HepG2 (cell line): Measurements from ENCODE around the gene SRC. TPM values are rescaled to one million over a fixed set of nuclear protein-coding genes. Genes with fewer than 3 reads are reported as not detected.

Experiments
- ATAC-seq: fragments of 200-7000 bp; cut with Tn5 transposase; 3 replicates; pipeline ENCODE4 v1.9.1; 2020; ENCODE audit warnings: mild to moderate bottlenecking, moderate library complexity
- BruUV-seq: library from RNA; stranded (reverse); fragments of 400-500 nt; replicated peaks from 2 replicates; lab custom pipeline; 2021; lab: Mats Ljungman, UMichigan
- CTCF ChIA-PET: fragments of 300-600 bp; formaldehyde crosslinking; extraction: SDS; loops from one replicate; lab custom pipeline; 2021; ENCODE audit warnings: low total read pairs, inconsistent platforms, low intra/inter-chr PET ratio; lab: Yijun Ruan, JAX
- POLR2A ChIA-PET: fragments of 350-600 bp; sonication (Branson Sonifier 250); formaldehyde crosslinking; loops from one replicate; lab custom pipeline; 2020; ENCODE audit warnings: antibody characterized with exemption, inconsistent platforms; lab: Yijun Ruan, JAX
- DNase-seq: peaks from one replicate; pipeline ENCODE4 v3.0.0-alpha.2; 2015; ENCODE audit warnings: low spot score
- FAIRE-seq: peaks from 3 replicates; lab custom pipeline; 2011; peaks lifted over from hg19 to GRCh38; lab: Jason Lieb, UNC
- H2AFZ ChIP-seq: one replicate; pipeline ENCODE4 v1.6.1; 2011; ENCODE audit warnings: low read length, inconsistent platforms
- H3K27ac ChIP-seq: fragments of 300-600 bp; 3 replicates; pipeline ENCODE4 v1.8.0; 2011; ENCODE audit warnings: mixed run types, mild to moderate bottlenecking, mixed read lengths, low read length, inconsistent platforms; ENCODE audit not compliant: insufficient read depth; ENCODE audit errors: extremely low read length
- H3K27me3 ChIP-seq, 2 experiments: fragments of 200-600 bp in 1 of 2; 2 replicates in 1 of 2; 3 replicates in 1 of 2; pipeline versions ENCODE4 v1.6.0 to v1.8.0; 2011; ENCODE audit warnings: low read length in 2 of 2, mild to moderate bottlenecking in 2 of 2, moderate library complexity in 2 of 2, inconsistent platforms in 1 of 2; ENCODE audit not compliant: insufficient read depth in 2 of 2, control insufficient read depth in 1 of 2
- H3K36me3 ChIP-seq, 2 experiments: fragments of 200-600 bp in 1 of 2; replicated peaks in 1 of 2; 2 replicates in 1 of 2; 3 replicates in 1 of 2; pipeline versions ENCODE4 v1.5.1 to v1.8.0; 2011; ENCODE audit warnings: low read length in 2 of 2, inconsistent platforms in 1 of 2; ENCODE audit not compliant: insufficient read depth in 2 of 2, control insufficient read depth in 1 of 2
- H3K4me1 ChIP-seq: 2 replicates; pipeline ENCODE4 v1.5.1; 2012; ENCODE audit warnings: low read length, inconsistent platforms; ENCODE audit not compliant: insufficient read depth
- H3K4me2 ChIP-seq: 2 replicates; pipeline ENCODE4 v1.6.0; 2011; ENCODE audit warnings: low read depth, low read length, inconsistent platforms
- H3K4me3 ChIP-seq, 3 experiments: fragments of 200-600 bp in 1 of 3; sonication (generic), shearing (Covaris generic) in 1 of 3; replicated peaks in 1 of 3; 2 replicates each; pipeline ENCODE4 v1.5.1; 2011 to 2016; ENCODE audit warnings: low read length in 3 of 3, inconsistent platforms in 2 of 3, low read depth in 2 of 3, mild to moderate bottlenecking in 2 of 3, control low read depth in 1 of 3, mixed read lengths in 1 of 3; ENCODE audit not compliant: insufficient read depth in 1 of 3
- H3K79me2 ChIP-seq: one replicate; pipeline ENCODE4 v1.6.1; 2011; ENCODE audit warnings: low read length, inconsistent platforms; ENCODE audit not compliant: insufficient read depth
- H3K9ac ChIP-seq: 2 replicates; pipeline ENCODE4 v1.6.0; 2011; ENCODE audit warnings: mild to moderate bottlenecking, low read depth, low read length, inconsistent platforms; ENCODE audit not compliant: insufficient read depth
- H3K9me3 ChIP-seq: 2 replicates; pipeline ENCODE4 v1.5.1; 2012; ENCODE audit warnings: mild to moderate bottlenecking, low read length
- H4K20me1 ChIP-seq: 2 replicates; pipeline ENCODE4 v1.6.0; 2011; ENCODE audit warnings: inconsistent platforms, mild to moderate bottlenecking, low read length, moderate library complexity; ENCODE audit not compliant: insufficient read depth
- GATAD2A ChIP-seq: IDR thresholded peaks from 2 replicates; pipeline ENCODE4 v1.6.1; 2016
- KDM3A ChIP-seq: IDR thresholded peaks from 2 replicates; pipeline ENCODE4 v1.6.1; 2018; ENCODE audit warnings: low read depth, missing compliant biosample characterization
- ONECUT2 ChIP-seq: sonication (generic); formaldehyde crosslinking; IDR thresholded peaks from 2 replicates; pipeline ENCODE4 v1.4.0; 2020; ENCODE audit warnings: missing genetic modification reagents
- POLR2AphosphoS5 ChIP-seq: IDR thresholded peaks from 2 replicates; pipeline ENCODE4 v1.6.1; 2012; ENCODE audit warnings: low read depth, low read length
- ZNF263 ChIP-seq: sonication (generic); formaldehyde crosslinking; IDR thresholded peaks from 2 replicates; pipeline ENCODE4 v1.4.0; 2020; ENCODE audit warnings: missing genetic modification reagents
- ZNF3 ChIP-seq: IDR thresholded peaks from 2 replicates; pipeline ENCODE4 v1.7.0; 2017; ENCODE audit warnings: inconsistent platforms
- ZNF841 ChIP-seq: sonication (generic); formaldehyde crosslinking; IDR thresholded peaks from 2 replicates; pipeline ENCODE4 v1.8.1; 2023; ENCODE audit warnings: missing genetic modification reagents, borderline replicate concordance
- WGBS: methylation state at CpG from one replicate; pipeline ENCODE4 v1.1.6; 2017; ENCODE audit warnings: low lambda C conversion rate; 5-methylcytosine and 5-hydroxymethylcytosine counted together
- in situ Hi-C: cut with HindIII; loops from 2 replicates; pipeline ENCODE4 v1.10.0; 2017; ENCODE audit warnings: low pct_unique_long_range_greater_than_20kb; ENCODE audit not compliant: extremely low pct_ligation_motif_present
- intact Hi-C: fragments of 100-400 bp; cut with micrococcal nuclease; formaldehyde crosslinking; loops from one replicate; pipeline ENCODE4 v1.10.0; 2022; ENCODE audit not compliant: unreplicated experiment
- polyA plus RNA-seq, 8 experiments: library from polyadenylated mRNA; depleted of rRNA in 3 of 8; stranded (reverse) in 7 of 8; unstranded in 1 of 8; fragments of >200 nt; fragmentation: Illumina TruSeq in 4 of 8; extraction: Trizol in 4 of 8; gene quantifications; 2 replicates each; pipeline versions ENCODE4 v1.2.1 to v1.2.3, GENCODE V29; 2011 to 2016; ENCODE audit warnings: low read depth in 4 of 8, missing spikeins in 1 of 8, mixed read lengths in 1 of 8; ENCODE audit not compliant: insufficient read depth in 1 of 8
- total RNA-seq, 5 experiments: library from RNA; depleted of rRNA; stranded (reverse); fragments of >200 nt; fragmentation: Illumina TruSeq; extraction: Trizol; gene quantifications; 2 replicates each; pipeline ENCODE4 v1.2.3, GENCODE V29; 2016; ENCODE audit warnings: low read depth in 1 of 5
- TF ChIP-seq, protein P1 (sequence below): IDR thresholded peaks from 2 replicates; pipeline ENCODE4 v1.6.1; 2012; ENCODE audit warnings: inconsistent platforms
- TF ChIP-seq, protein P2 (sequence below): sonication (generic); formaldehyde crosslinking; IDR thresholded peaks from 2 replicates; pipeline ENCODE4 v1.4.0; 2020; ENCODE audit warnings: missing genetic modification reagents
- TF ChIP-seq, protein P3 (sequence below): sonication (generic); formaldehyde crosslinking; IDR thresholded peaks from 2 replicates; pipeline ENCODE4 v1.4.0; 2020; ENCODE audit warnings: mild to moderate bottlenecking, missing genetic modification reagents, borderline replicate concordance
- TF ChIP-seq, protein P4 (sequence below): sonication (generic); formaldehyde crosslinking; IDR thresholded peaks from 2 replicates; pipeline ENCODE4 v1.5.1; 2020; ENCODE audit warnings: mild to moderate bottlenecking, missing genetic modification reagents, moderate library complexity

Gene SRC
- total and polyA plus RNA-seq, 2 of the 13 experiments (the other 11 are each of a cell fraction or from before 2014, with no cell fraction given): 54.7 to 192 TPM

DNA sequence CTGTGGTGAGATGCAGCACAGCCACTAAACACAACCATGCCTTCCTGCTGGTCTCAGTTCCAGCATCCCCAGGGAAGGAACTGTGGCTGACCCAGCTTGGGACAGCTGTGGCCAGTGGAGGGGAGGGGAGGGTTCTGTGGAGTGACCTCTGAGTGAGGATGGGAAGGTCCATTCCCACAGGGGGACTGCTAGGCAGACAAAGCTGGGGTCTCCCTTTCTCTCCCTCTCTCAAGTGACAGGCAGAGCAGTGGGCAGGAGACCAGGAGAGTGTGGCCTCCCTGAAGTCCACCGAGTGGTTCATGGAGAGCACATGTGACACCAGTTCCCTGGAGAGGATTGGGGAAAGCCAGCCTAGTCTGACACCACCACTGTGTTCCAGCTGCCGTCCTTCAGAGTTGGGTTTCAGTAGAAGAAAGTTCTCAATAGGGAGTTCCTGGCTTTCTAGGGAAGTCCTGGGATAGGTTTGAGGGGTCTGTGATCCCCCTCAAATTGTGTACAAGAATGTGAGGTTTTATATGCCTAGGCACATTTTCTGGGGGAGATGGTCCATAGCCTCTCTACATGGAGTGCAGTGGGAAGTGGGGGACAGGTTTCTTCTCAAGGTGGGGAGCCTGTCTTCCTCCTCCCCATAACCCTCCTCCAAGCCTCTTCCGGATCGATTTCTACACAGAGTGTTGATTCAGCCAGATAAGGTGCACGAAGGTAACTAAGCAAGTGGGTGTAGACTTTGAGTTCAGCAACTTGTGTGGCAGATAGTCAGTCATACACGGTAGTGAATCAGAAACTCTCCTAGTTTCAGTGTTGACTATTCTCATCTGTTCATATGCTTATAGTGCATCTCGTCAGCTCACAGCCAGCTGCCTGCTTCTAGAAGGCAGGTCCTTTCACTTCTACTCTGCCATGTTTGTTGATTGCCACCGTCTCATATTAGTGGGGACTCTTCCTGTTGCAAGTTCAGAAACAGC, 37.6 kb upstream of the SRC start:
- ATAC-seq: peak; percentile 63
- H3K4me3 ChIP-seq: no peak overlapping the region
- peak; percentile 52 for FAIRE-seq
- no peaks in the 10 kb centered on the region for H4K20me1 ChIP-seq
- H3K27me3 ChIP-seq: no peaks in the 10 kb centered on the region
- H3K36me3 ChIP-seq: peaks cover 12 to 34% of the 10 kb centered on the region in 2 experiments
- 64% methylated on average over 8 of the region's 8 CpGs for WGBS
- CTCF ChIA-PET: no interaction called here
- DNase-seq: no peak
- intact Hi-C loops: no loop called here
- peaks cover 2% of the 10 kb centered on the region for H3K79me2 ChIP-seq
- in situ Hi-C loops: no loop called here
- no peak overlapping the region for H3K9ac ChIP-seq
- H3K9me3 ChIP-seq: no peaks in the 10 kb centered on the region
- H2AFZ ChIP-seq: no peak overlapping the region
- H3K4me1 ChIP-seq: peaks cover 20% of the 10 kb centered on the region
- POLR2A ChIA-PET: interaction anchor here (0.7 to 1.3 kb wide), 2 partner anchors 15 to 24 kb away, joined by 3 read pairs; no protein-coding TSS in a partner anchor
- no peak overlapping the region; the same call in 1 of the 2 replicates for H3K4me2 ChIP-seq
- H3K27ac ChIP-seq: peak overlapping the region; percentile 25
- no TSS peak for BruUV-seq
- TF ChIP-seq ZNF3 (CRISPR knock-in tag) (0 out of 2 replicates have a peak, but pooled peaks have one; percentile 51), ZNF263 (CRISPR knock-in tag) (peak; percentile 80), GATAD2A (CRISPR knock-in tag) (peak; percentile 23; the same call in 1 of the 2 replicates), ONECUT2 (CRISPR knock-in tag) (peak; percentile 86), KDM3A (CRISPR knock-in tag) (0 out of 2 replicates have a peak, but pooled peaks have one; percentile 23), ZNF841 (CRISPR knock-in tag) (0 out of 2 replicates have a peak, but pooled peaks have one; percentile 34), POLR2AphosphoS5 (no peak)
- TF ChIP-seq, protein P1, sequence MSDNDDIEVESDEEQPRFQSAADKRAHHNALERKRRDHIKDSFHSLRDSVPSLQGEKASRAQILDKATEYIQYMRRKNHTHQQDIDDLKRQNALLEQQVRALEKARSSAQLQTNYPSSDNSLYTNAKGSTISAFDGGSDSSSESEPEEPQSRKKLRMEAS: 0 out of 2 replicates have a peak, but pooled peaks have one; percentile 25
- TF ChIP-seq, protein P2, sequence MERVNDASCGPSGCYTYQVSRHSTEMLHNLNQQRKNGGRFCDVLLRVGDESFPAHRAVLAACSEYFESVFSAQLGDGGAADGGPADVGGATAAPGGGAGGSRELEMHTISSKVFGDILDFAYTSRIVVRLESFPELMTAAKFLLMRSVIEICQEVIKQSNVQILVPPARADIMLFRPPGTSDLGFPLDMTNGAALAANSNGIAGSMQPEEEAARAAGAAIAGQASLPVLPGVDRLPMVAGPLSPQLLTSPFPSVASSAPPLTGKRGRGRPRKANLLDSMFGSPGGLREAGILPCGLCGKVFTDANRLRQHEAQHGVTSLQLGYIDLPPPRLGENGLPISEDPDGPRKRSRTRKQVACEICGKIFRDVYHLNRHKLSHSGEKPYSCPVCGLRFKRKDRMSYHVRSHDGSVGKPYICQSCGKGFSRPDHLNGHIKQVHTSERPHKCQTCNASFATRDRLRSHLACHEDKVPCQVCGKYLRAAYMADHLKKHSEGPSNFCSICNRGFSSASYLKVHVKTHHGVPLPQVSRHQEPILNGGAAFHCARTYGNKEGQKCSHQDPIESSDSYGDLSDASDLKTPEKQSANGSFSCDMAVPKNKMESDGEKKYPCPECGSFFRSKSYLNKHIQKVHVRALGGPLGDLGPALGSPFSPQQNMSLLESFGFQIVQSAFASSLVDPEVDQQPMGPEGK (CRISPR knock-in tag): peak; percentile 59
- TF ChIP-seq, protein P3, sequence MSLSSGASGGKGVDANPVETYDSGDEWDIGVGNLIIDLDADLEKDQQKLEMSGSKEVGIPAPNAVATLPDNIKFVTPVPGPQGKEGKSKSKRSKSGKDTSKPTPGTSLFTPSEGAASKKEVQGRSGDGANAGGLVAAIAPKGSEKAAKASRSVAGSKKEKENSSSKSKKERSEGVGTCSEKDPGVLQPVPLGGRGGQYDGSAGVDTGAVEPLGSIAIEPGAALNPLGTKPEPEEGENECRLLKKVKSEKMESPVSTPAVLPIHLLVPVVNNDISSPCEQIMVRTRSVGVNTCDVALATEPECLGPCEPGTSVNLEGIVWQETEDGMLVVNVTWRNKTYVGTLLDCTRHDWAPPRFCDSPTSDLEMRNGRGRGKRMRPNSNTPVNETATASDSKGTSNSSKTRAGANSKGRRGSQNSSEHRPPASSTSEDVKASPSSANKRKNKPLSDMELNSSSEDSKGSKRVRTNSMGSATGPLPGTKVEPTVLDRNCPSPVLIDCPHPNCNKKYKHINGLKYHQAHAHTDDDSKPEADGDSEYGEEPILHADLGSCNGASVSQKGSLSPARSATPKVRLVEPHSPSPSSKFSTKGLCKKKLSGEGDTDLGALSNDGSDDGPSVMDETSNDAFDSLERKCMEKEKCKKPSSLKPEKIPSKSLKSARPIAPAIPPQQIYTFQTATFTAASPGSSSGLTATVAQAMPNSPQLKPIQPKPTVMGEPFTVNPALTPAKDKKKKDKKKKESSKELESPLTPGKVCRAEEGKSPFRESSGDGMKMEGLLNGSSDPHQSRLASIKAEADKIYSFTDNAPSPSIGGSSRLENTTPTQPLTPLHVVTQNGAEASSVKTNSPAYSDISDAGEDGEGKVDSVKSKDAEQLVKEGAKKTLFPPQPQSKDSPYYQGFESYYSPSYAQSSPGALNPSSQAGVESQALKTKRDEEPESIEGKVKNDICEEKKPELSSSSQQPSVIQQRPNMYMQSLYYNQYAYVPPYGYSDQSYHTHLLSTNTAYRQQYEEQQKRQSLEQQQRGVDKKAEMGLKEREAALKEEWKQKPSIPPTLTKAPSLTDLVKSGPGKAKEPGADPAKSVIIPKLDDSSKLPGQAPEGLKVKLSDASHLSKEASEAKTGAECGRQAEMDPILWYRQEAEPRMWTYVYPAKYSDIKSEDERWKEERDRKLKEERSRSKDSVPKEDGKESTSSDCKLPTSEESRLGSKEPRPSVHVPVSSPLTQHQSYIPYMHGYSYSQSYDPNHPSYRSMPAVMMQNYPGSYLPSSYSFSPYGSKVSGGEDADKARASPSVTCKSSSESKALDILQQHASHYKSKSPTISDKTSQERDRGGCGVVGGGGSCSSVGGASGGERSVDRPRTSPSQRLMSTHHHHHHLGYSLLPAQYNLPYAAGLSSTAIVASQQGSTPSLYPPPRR (CRISPR knock-in tag): no peak
- TF ChIP-seq, protein P4, sequence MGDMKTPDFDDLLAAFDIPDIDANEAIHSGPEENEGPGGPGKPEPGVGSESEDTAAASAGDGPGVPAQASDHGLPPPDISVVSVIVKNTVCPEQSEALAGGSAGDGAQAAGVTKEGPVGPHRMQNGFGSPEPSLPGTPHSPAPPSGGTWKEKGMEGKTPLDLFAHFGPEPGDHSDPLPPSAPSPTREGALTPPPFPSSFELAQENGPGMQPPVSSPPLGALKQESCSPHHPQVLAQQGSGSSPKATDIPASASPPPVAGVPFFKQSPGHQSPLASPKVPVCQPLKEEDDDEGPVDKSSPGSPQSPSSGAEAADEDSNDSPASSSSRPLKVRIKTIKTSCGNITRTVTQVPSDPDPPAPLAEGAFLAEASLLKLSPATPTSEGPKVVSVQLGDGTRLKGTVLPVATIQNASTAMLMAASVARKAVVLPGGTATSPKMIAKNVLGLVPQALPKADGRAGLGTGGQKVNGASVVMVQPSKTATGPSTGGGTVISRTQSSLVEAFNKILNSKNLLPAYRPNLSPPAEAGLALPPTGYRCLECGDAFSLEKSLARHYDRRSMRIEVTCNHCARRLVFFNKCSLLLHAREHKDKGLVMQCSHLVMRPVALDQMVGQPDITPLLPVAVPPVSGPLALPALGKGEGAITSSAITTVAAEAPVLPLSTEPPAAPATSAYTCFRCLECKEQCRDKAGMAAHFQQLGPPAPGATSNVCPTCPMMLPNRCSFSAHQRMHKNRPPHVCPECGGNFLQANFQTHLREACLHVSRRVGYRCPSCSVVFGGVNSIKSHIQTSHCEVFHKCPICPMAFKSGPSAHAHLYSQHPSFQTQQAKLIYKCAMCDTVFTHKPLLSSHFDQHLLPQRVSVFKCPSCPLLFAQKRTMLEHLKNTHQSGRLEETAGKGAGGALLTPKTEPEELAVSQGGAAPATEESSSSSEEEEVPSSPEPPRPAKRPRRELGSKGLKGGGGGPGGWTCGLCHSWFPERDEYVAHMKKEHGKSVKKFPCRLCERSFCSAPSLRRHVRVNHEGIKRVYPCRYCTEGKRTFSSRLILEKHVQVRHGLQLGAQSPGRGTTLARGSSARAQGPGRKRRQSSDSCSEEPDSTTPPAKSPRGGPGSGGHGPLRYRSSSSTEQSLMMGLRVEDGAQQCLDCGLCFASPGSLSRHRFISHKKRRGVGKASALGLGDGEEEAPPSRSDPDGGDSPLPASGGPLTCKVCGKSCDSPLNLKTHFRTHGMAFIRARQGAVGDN (CRISPR knock-in tag): 0 out of 2 replicates have a peak, but pooled peaks have one; percentile 34
